ENCODE results near the gene ROBO2.

Gene ROBO2

DNA sequence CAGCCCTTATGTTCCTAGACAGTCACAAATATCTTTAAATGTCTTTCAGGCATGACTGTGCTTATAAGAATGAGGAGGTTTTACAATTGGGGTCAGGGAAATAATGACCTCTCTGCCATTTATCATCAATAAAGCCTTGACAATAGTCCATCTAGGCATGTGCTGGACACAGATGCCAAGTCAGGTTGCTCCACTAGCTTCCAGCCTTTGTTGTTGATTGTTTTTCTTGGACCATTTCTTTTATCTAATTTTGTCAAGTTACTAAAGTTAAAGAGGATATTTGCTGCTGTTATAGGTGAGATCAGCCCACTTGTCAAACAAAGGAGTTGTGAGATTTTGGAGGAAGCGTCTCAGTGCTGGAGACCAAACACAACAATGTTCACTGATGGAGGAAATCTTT is 628.0 kb downstream of the ROBO2 start (continued):
- TF ChIP-seq, protein P1, sequence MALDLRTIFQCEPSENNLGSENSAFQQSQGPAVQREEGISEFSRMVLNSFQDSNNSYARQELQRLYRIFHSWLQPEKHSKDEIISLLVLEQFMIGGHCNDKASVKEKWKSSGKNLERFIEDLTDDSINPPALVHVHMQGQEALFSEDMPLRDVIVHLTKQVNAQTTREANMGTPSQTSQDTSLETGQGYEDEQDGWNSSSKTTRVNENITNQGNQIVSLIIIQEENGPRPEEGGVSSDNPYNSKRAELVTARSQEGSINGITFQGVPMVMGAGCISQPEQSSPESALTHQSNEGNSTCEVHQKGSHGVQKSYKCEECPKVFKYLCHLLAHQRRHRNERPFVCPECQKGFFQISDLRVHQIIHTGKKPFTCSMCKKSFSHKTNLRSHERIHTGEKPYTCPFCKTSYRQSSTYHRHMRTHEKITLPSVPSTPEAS (tag by site-specific recombination; IDR thresholded peaks at IDR 0.05) = no peak
- no peak for TF ChIP-seq ZNF610 (tag by site-specific recombination; IDR thresholded peaks at IDR 0.05; ENCODE audit: borderline replicate concordance)
- no peak for TF ChIP-seq ZNF530 (tag by site-specific recombination; IDR thresholded peaks at IDR 0.05; ENCODE audit: low read depth)
- TF ChIP-seq, protein P2, sequence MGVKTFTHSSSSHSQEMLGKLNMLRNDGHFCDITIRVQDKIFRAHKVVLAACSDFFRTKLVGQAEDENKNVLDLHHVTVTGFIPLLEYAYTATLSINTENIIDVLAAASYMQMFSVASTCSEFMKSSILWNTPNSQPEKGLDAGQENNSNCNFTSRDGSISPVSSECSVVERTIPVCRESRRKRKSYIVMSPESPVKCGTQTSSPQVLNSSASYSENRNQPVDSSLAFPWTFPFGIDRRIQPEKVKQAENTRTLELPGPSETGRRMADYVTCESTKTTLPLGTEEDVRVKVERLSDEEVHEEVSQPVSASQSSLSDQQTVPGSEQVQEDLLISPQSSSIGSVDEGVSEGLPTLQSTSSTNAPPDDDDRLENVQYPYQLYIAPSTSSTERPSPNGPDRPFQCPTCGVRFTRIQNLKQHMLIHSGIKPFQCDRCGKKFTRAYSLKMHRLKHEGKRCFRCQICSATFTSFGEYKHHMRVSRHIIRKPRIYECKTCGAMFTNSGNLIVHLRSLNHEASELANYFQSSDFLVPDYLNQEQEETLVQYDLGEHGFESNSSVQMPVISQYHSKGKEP (tag by site-specific recombination; IDR thresholded peaks at IDR 0.05) = no peak
- TF ChIP-seq, protein P3, sequence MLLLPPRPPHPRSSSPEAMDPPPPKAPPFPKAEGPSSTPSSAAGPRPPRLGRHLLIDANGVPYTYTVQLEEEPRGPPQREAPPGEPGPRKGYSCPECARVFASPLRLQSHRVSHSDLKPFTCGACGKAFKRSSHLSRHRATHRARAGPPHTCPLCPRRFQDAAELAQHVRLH (tag by site-specific recombination; IDR thresholded peaks at IDR 0.05) = no peak
- TF ChIP-seq, protein P4, sequence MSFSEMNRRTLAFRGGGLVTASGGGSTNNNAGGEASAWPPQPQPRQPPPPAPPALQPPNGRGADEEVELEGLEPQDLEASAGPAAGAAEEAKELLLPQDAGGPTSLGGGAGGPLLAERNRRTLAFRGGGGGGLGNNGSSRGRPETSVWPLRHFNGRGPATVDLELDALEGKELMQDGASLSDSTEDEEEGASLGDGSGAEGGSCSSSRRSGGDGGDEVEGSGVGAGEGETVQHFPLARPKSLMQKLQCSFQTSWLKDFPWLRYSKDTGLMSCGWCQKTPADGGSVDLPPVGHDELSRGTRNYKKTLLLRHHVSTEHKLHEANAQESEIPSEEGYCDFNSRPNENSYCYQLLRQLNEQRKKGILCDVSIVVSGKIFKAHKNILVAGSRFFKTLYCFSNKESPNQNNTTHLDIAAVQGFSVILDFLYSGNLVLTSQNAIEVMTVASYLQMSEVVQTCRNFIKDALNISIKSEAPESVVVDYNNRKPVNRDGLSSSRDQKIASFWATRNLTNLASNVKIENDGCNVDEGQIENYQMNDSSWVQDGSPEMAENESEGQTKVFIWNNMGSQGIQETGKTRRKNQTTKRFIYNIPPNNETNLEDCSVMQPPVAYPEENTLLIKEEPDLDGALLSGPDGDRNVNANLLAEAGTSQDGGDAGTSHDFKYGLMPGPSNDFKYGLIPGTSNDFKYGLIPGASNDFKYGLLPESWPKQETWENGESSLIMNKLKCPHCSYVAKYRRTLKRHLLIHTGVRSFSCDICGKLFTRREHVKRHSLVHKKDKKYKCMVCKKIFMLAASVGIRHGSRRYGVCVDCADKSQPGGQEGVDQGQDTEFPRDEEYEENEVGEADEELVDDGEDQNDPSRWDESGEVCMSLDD (tag by site-specific recombination; IDR thresholded peaks at IDR 0.05) = no peak
- TF ChIP-seq ZNF23 (tag by site-specific recombination; IDR thresholded peaks at IDR 0.05; ENCODE audit: borderline replicate concordance) = no peak
- no peak for TF ChIP-seq ZNF155 (tag by site-specific recombination; IDR thresholded peaks at IDR 0.05)
- no peak for TF ChIP-seq ZNF2 (tag by site-specific recombination; IDR thresholded peaks at IDR 0.05)

DNA sequence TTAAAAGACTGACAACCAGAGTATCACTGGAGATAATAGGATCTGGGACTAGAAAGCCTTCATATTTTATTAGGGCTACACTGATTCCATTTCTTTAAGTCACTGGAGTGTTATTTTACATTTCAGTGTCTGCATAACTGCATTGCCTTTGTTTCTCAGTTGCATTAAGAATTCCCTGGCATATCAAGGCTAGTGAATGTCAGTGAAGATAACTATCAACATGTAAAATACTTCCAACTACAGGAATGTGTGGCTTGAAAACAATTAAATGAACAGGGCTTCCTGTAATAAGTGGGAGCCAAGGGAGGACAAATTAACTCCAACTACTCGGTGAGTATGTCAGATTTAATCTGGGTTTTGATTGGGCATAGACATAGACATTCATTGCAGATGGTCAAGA is 628.5 kb downstream of the ROBO2 start:
- POLR2A ChIA-PET = no interaction called here
- no peak overlapping the region for H3K27ac ChIP-seq (ENCODE audit: extremely low read depth, low read depth, low read length)
- CTCF ChIA-PET = no interaction called here
- H3K9me3 ChIP-seq (ENCODE audit: control insufficient read depth, insufficient read depth, low read depth, low read length) = no peaks in the 10 kb centered on the region
- no peaks in the 10 kb centered on the region for H3K36me3 ChIP-seq (ENCODE audit: control insufficient read depth in 2 of 2, insufficient read depth in 1 of 2, low read length in 2 of 2)
- no peak overlapping the region for H3K4me3 ChIP-seq (ENCODE audit: low read depth, low read length)
- TF ChIP-seq ZNF366 (tag by site-specific recombination; conservative IDR thresholded peaks at IDR 0.05) = no peak
- TF ChIP-seq ZNF560 (tag by site-specific recombination; IDR thresholded peaks at IDR 0.05; ENCODE audit: borderline replicate concordance) = no peak
- H3K4me1 ChIP-seq (ENCODE audit: control insufficient read depth, insufficient read depth, low read length) = no peaks in the 10 kb centered on the region

DNA sequence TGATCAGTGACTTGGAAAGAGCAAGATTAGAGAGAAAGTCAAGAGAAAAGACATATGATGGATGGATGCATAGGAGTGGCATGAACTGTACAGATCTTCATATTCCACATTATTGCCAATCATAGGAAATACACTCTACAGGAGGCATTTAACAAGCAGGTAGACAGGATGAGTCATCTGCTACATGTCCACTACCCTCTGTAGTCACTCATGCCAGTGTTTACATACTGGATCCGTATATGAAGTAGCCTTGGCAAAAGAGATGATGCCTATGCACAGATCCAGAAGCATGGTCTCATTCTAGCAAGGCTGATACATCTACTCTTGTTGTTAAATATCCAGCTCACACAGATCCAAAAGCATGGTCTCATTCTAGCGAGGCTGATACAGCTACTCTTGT is 632.1 kb downstream of the ROBO2 start:
- no peak overlapping the region for H3K27ac ChIP-seq (ENCODE audit: extremely low read depth, low read depth, low read length)
- ChIA-PET POLR2A (no interaction called here), CTCF (no interaction called here)
- no peak overlapping the region for H3K4me3 ChIP-seq (ENCODE audit: low read depth, low read length)
- no peak for TF ChIP-seq ZNF596 (tag by site-specific recombination; IDR thresholded peaks at IDR 0.05)
- TF ChIP-seq, protein P5, sequence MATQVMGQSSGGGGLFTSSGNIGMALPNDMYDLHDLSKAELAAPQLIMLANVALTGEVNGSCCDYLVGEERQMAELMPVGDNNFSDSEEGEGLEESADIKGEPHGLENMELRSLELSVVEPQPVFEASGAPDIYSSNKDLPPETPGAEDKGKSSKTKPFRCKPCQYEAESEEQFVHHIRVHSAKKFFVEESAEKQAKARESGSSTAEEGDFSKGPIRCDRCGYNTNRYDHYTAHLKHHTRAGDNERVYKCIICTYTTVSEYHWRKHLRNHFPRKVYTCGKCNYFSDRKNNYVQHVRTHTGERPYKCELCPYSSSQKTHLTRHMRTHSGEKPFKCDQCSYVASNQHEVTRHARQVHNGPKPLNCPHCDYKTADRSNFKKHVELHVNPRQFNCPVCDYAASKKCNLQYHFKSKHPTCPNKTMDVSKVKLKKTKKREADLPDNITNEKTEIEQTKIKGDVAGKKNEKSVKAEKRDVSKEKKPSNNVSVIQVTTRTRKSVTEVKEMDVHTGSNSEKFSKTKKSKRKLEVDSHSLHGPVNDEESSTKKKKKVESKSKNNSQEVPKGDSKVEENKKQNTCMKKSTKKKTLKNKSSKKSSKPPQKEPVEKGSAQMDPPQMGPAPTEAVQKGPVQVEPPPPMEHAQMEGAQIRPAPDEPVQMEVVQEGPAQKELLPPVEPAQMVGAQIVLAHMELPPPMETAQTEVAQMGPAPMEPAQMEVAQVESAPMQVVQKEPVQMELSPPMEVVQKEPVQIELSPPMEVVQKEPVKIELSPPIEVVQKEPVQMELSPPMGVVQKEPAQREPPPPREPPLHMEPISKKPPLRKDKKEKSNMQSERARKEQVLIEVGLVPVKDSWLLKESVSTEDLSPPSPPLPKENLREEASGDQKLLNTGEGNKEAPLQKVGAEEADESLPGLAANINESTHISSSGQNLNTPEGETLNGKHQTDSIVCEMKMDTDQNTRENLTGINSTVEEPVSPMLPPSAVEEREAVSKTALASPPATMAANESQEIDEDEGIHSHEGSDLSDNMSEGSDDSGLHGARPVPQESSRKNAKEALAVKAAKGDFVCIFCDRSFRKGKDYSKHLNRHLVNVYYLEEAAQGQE (tag by site-specific recombination; IDR thresholded peaks at IDR 0.05) = no peak
- H3K9me3 ChIP-seq (ENCODE audit: control insufficient read depth, insufficient read depth, low read depth, low read length) = no peaks in the 10 kb centered on the region
- no peaks in the 10 kb centered on the region for H3K36me3 ChIP-seq (ENCODE audit: control insufficient read depth in 2 of 2, insufficient read depth in 1 of 2, low read length in 2 of 2)
- H3K4me1 ChIP-seq (ENCODE audit: control insufficient read depth, insufficient read depth, low read length) = no peaks in the 10 kb centered on the region

Measured in HEK293 (cell line).